ENCODE data around the gene GSG1. TPM values are rescaled to one million over a fixed set of nuclear protein-coding genes. Genes with fewer than 3 reads are reported as not detected.

GSG1 gene
- total and polyA plus RNA-seq, 11 donors = not detected

- no peaks in the 10 kb centered on the region for H3K9me3 ChIP-seq
- peaks cover 0 to 25% (median 14%) of the 10 kb centered on the region in 12 donors for H3K4me1 ChIP-seq
- intact Hi-C loops (cut with DNase I) = no loop called here
- no peaks in the 10 kb centered on the region for H3K27me3 ChIP-seq
- DNase-seq (no peak), ATAC-seq (no peak)
- no peak overlapping the region for H3K4me3 ChIP-seq
- TF ChIP-seq POLR2A (IDR thresholded peaks at IDR 0.05) (no peak), CTCF (IDR thresholded peaks at IDR 0.05) (no peak)
- peak overlapping the region in 1 of 12 donors; percentile 58 for H3K27ac ChIP-seq
- H3K36me3 ChIP-seq = no peaks in the 10 kb centered on the region
- 65 to 70% (median 68%) methylated on average over 3 of the region's 3 CpGs for WGBS, 4 donors
Measured at GRCh38 chr12:13120413-13120812, 16.9 kb upstream of the GSG1 start.

- Histone ChIP-seq H3K27ac (peak overlapping the region in 1 of 12 donors; percentile 58), H3K27me3 (no peaks in the 10 kb centered on the region), H3K4me1 (peaks cover 0 to 27% (median 14%) of the 10 kb centered on the region in 12 donors), H3K36me3 (no peaks in the 10 kb centered on the region), H3K9me3 (no peaks in the 10 kb centered on the region), H3K4me3 (no peak overlapping the region)
- ATAC-seq (no peak), DNase-seq (no peak)
- WGBS, 4 donors = 92 to 97% (median 94%) methylated on average over 2 of the region's 2 CpGs
- TF ChIP-seq CTCF (IDR thresholded peaks at IDR 0.05) (no peak), POLR2A (IDR thresholded peaks at IDR 0.05) (no peak)
- intact Hi-C loops (cut with DNase I) = loop anchor here in 2 of 10 donors (5.0 kb wide), 1 partner anchor 77 kb away; the partner anchor contains the start of gene EMP1 (in 2 of the 2)
Measured at GRCh38 chr12:13119826-13120225, 16.4 kb upstream of the GSG1 start.

- Histone ChIP-seq H3K4me1 (peaks cover 0 to 37% (median 21%) of the 10 kb centered on the region in 12 donors), H3K27me3 (no peaks in the 10 kb centered on the region), H3K4me3 (no peak overlapping the region), H3K9me3 (peaks cover 0 to 2% (median 0%) of the 10 kb centered on the region in 12 donors), H3K27ac (peak overlapping the region in 5 of 12 donors; percentile 17 to 49 (median 22)), H3K36me3 (no peaks in the 10 kb centered on the region)
- peak in 2 of 4 donors; percentile 40 to 50 for ATAC-seq
- 53 to 66% (median 58%) methylated on average over 6 of the region's 6 CpGs for WGBS, 4 donors
- no peak for DNase-seq
- intact Hi-C loops (cut with DNase I) = loop anchor here in 2 of 10 donors (5.0 kb wide), 1 partner anchor 80 kb away; the partner anchor contains the start of gene EMP1 (in 2 of the 2)
- TF ChIP-seq POLR2A (IDR thresholded peaks at IDR 0.05) = no peak
- TF ChIP-seq CTCF (IDR thresholded peaks at IDR 0.05) = no peak
Measured at GRCh38 chr12:13117029-13117428, 13.6 kb upstream of the GSG1 start.

GRCh38 chr12:13116259-13116658, 12.8 kb upstream of the GSG1 start:
- Histone ChIP-seq H3K4me3 (no peak overlapping the region), H3K36me3 (no peaks in the 10 kb centered on the region), H3K27ac (peak overlapping the region in 5 of 12 donors; percentile 17 to 43 (median 27)), H3K27me3 (no peaks in the 10 kb centered on the region), H3K4me1 (peaks cover 0 to 37% (median 21%) of the 10 kb centered on the region in 12 donors), H3K9me3 (peaks cover 0 to 7% (median 0%) of the 10 kb centered on the region in 12 donors)
- WGBS, 4 donors = 65 to 80% (median 69%) methylated on average over 7 of the region's 7 CpGs
- intact Hi-C loops (cut with DNase I) = loop anchor here in 2 of 10 donors (5.0 kb wide), 1 partner anchor 81 kb away; the partner anchor contains the start of gene EMP1 (in 2 of the 2)
- ATAC-seq (peak; percentile 26 to 56 (median 50)), DNase-seq (no peak)
- no peak for TF ChIP-seq POLR2A (IDR thresholded peaks at IDR 0.05)
- no peak for TF ChIP-seq CTCF (IDR thresholded peaks at IDR 0.05)

Measured in heart left ventricle (tissue), 16 donors.